ENCODE measurements around the gene THBS3. TPM values are rescaled to one million over a fixed set of nuclear protein-coding genes. Genes with fewer than 3 reads are reported as not detected.

The THBS3 gene
- total and polyA plus RNA-seq, 2 of the 13 experiments (the other 11 are each of a cell fraction or from before 2014, with no cell fraction given) = 0.86 to 3.6 TPM

- TF ChIP-seq E2F5 (CRISPR knock-in tag; conservative IDR thresholded peaks at IDR 0.05) = no peak
- TF ChIP-seq IKZF4 (CRISPR knock-in tag; IDR thresholded peaks at IDR 0.05; ENCODE audit: borderline replicate concordance, low read depth, not compliant biosample characterization) = no peak
- peak; percentile 57 for TF ChIP-seq CBX1 (IDR thresholded peaks at IDR 0.05; ENCODE audit: low read depth)
- no peak for TF ChIP-seq SP5 (CRISPR knock-in tag; IDR thresholded peaks at IDR 0.05; ENCODE audit: borderline replicate concordance, low read depth)
- TF ChIP-seq ZNF335 (CRISPR knock-in tag; IDR thresholded peaks at IDR 0.05) = 0 out of 2 replicates have a peak, but pooled peaks have one; percentile 6
- TF ChIP-seq ZFX (CRISPR knock-in tag; IDR thresholded peaks at IDR 0.05; ENCODE audit: low read depth) = 0 out of 2 replicates have a peak, but pooled peaks have one; percentile 21
- TF ChIP-seq, protein P1, sequence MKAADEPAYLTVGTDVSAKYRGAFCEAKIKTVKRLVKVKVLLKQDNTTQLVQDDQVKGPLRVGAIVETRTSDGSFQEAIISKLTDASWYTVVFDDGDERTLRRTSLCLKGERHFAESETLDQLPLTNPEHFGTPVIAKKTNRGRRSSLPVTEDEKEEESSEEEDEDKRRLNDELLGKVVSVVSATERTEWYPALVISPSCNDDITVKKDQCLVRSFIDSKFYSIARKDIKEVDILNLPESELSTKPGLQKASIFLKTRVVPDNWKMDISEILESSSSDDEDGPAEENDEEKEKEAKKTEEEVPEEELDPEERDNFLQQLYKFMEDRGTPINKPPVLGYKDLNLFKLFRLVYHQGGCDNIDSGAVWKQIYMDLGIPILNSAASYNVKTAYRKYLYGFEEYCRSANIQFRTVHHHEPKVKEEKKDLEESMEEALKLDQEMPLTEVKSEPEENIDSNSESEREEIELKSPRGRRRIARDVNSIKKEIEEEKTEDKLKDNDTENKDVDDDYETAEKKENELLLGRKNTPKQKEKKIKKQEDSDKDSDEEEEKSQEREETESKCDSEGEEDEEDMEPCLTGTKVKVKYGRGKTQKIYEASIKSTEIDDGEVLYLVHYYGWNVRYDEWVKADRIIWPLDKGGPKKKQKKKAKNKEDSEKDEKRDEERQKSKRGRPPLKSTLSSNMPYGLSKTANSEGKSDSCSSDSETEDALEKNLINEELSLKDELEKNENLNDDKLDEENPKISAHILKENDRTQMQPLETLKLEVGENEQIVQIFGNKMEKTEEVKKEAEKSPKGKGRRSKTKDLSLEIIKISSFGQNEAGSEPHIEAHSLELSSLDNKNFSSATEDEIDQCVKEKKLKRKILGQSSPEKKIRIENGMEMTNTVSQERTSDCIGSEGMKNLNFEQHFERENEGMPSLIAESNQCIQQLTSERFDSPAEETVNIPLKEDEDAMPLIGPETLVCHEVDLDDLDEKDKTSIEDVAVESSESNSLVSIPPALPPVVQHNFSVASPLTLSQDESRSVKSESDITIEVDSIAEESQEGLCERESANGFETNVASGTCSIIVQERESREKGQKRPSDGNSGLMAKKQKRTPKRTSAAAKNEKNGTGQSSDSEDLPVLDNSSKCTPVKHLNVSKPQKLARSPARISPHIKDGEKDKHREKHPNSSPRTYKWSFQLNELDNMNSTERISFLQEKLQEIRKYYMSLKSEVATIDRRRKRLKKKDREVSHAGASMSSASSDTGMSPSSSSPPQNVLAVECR (CRISPR knock-in tag; IDR thresholded peaks at IDR 0.05; ENCODE audit: borderline replicate concordance) = peak; percentile 79
- TF ChIP-seq FOXA3 (CRISPR knock-in tag; IDR thresholded peaks at IDR 0.05) = no peak; the same call in 1 of the 2 replicates
- TF ChIP-seq ZNF451 (CRISPR knock-in tag; IDR thresholded peaks at IDR 0.05) = no peak
- TF ChIP-seq ZNF180 (CRISPR knock-in tag; IDR thresholded peaks at IDR 0.05; ENCODE audit: borderline replicate concordance, low read depth) = no peak
- no peak for TF ChIP-seq SRF (IDR thresholded peaks at IDR 0.05; ENCODE audit: low read depth, low read length)
- TF ChIP-seq ZNF549 (CRISPR knock-in tag; IDR thresholded peaks at IDR 0.05) = no peak
- TF ChIP-seq, protein P2, sequence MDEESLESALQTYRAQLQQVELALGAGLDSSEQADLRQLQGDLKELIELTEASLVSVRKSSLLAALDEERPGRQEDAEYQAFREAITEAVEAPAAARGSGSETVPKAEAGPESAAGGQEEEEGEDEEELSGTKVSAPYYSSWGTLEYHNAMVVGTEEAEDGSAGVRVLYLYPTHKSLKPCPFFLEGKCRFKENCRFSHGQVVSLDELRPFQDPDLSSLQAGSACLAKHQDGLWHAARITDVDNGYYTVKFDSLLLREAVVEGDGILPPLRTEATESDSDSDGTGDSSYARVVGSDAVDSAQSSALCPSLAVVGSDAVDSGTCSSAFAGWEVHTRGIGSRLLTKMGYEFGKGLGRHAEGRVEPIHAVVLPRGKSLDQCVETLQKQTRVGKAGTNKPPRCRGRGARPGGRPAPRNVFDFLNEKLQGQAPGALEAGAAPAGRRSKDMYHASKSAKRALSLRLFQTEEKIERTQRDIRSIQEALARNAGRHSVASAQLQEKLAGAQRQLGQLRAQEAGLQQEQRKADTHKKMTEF (CRISPR knock-in tag; IDR thresholded peaks at IDR 0.05) = no peak
- no peak; the same call in 1 of the 2 replicates for TF ChIP-seq ZNF329 (CRISPR knock-in tag; IDR thresholded peaks at IDR 0.05; ENCODE audit: low read depth)
- TF ChIP-seq ARNTL (CRISPR knock-in tag; IDR thresholded peaks at IDR 0.05) = no peak; the same call in 1 of the 2 replicates
- no peak for TF ChIP-seq ZBTB2 (CRISPR knock-in tag; IDR thresholded peaks at IDR 0.05; ENCODE audit: low read depth)
- TF ChIP-seq MEIS1 (CRISPR knock-in tag; IDR thresholded peaks at IDR 0.05; ENCODE audit: borderline replicate concordance) = peak; percentile 77
- peak; percentile 48; the same call in 1 of the 2 replicates for TF ChIP-seq ZNF891 (CRISPR knock-in tag; IDR thresholded peaks at IDR 0.05)
- TF ChIP-seq HCFC1 (IDR thresholded peaks at IDR 0.05; ENCODE audit: low read depth, low read length) = no peak
- no peak for TF ChIP-seq ZNF367 (CRISPR knock-in tag; IDR thresholded peaks at IDR 0.05; ENCODE audit: borderline replicate concordance)
- TF ChIP-seq ZNF337 (CRISPR knock-in tag; IDR thresholded peaks at IDR 0.05; ENCODE audit: borderline replicate concordance, low read depth) = no peak
Measured at GRCh38 chr1:155226910-155227260, 19.2 kb upstream of the THBS3 start (continued).
